OCI-LY3 (cell line): ENCODE data around the gene NPC1.
"Not testable (repeated sequence)": the region's sequence is repeated elsewhere in the genome, so short reads cannot be mapped to it uniquely, and the experiment has no call there.

Source experiments
- H2AFZ ChIP-seq: fragments of 200-600, 300-600 bp; shearing (Covaris generic); 2 replicates; pipeline ENCODE4 v1.6.0; 2014; ENCODE audit warnings: antibody characterized with exemption, low read depth, low read length
- H3K27ac ChIP-seq: fragments of 200-600, 300-600 bp; sonication (generic); 2 replicates; pipeline ENCODE4 v1.5.1; 2014; ENCODE audit warnings: mild to moderate bottlenecking, low read length, moderate library complexity, mixed read lengths
- H3K27me3 ChIP-seq: fragments of 200-600, 300-600 bp; sonication (generic); 2 replicates; pipeline ENCODE4 v1.6.1; 2014; ENCODE audit warnings: low read depth, low read length, mixed read lengths
- H3K36me3 ChIP-seq: fragments of 200-600, 300-600 bp; sonication (generic); replicated peaks from 2 replicates; pipeline ENCODE3; 2014; ENCODE audit warnings: low read depth, low read length, mixed read lengths
- H3K4me1 ChIP-seq: fragments of 300-600, 200-600 bp; sonication (generic); 2 replicates; pipeline ENCODE4 v1.6.1; 2014; ENCODE audit warnings: low read length, mixed read lengths
- H3K4me2 ChIP-seq: fragments of 200-600, 300-600 bp; sonication (generic); 2 replicates; pipeline ENCODE4 v1.6.1; 2014; ENCODE audit warnings: low read length, mixed read lengths
- H3K4me3 ChIP-seq: fragments of 300-600, 200-600 bp; sonication (generic); 2 replicates; pipeline ENCODE4 v1.5.1; 2014; ENCODE audit warnings: antibody characterized with exemption, mild to moderate bottlenecking, low read length, moderate library complexity
- H3K79me2 ChIP-seq: fragments of 300-600, 200-600 bp; shearing (Covaris generic); 2 replicates; pipeline ENCODE4 v1.6.1; 2014; ENCODE audit warnings: mild to moderate bottlenecking, low read length, mixed read lengths
- H3K9ac ChIP-seq: fragments of 300-600, 200-600 bp; shearing (Covaris generic); 2 replicates; pipeline ENCODE4 v1.6.0; 2014; ENCODE audit warnings: mild to moderate bottlenecking, low read length, moderate library complexity
- H3K9me3 ChIP-seq: fragments of 200-600, 300-600 bp; shearing (Covaris generic); 2 replicates; pipeline ENCODE4 v1.6.1; 2014; ENCODE audit warnings: low read length, mixed read lengths; ENCODE audit not compliant: insufficient read depth
- H4K20me1 ChIP-seq: fragments of 200-600, 300-600 bp; sonication (generic); 2 replicates; pipeline ENCODE4 v1.6.1; 2016; ENCODE audit warnings: low read length, mixed read lengths; ENCODE audit not compliant: insufficient read depth
- EZH2phosphoT487 ChIP-seq: fragments of 200-600 bp; shearing (Covaris generic); IDR thresholded peaks from 2 replicates; pipeline ENCODE4 v1.6.1; 2018; ENCODE audit warnings: antibody characterized with exemption, mixed run types, low read depth
- TF ChIP-seq, protein P1 (sequence below): fragments of 200-600, 300-600 bp; sonication (generic); IDR thresholded peaks from 2 replicates; pipeline ENCODE4 v1.5.1; 2014; ENCODE audit warnings: antibody characterized with exemption, low read length, low read depth

The NPC1 gene

DNA sequence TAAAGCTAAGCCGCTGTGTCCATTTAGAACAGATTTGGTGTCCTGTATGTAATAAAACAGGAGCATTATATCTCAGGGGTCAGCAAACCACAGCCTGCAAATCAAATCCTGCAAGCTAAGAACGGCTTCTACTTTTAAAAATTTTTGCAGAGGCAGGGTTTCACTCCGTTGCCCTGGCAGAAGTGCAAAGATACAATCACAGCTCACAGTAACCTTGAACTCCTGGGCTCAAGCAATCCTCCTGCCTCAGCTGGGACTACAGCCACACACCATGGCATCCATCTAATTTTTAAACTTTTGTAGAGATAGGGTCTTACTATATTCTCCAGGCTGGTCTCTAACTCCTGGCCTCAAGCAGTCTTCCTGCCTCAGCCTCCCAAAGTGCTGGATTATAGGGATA, 28.6 kb upstream of the NPC1 start:
- Histone ChIP-seq H3K9ac (no peak overlapping the region), H3K27me3 (peaks cover 11% of the 10 kb centered on the region), H3K9me3 (no peaks in the 10 kb centered on the region), H2AFZ (no peak overlapping the region), H4K20me1 (no peaks in the 10 kb centered on the region), H3K27ac (no peak overlapping the region), H3K4me1 (peaks cover 32% of the 10 kb centered on the region), H3K4me3 (no peak overlapping the region), H3K36me3 (no peaks in the 10 kb centered on the region), H3K79me2 (no peaks in the 10 kb centered on the region), H3K4me2 (no peak overlapping the region)
- TF ChIP-seq, protein P1, sequence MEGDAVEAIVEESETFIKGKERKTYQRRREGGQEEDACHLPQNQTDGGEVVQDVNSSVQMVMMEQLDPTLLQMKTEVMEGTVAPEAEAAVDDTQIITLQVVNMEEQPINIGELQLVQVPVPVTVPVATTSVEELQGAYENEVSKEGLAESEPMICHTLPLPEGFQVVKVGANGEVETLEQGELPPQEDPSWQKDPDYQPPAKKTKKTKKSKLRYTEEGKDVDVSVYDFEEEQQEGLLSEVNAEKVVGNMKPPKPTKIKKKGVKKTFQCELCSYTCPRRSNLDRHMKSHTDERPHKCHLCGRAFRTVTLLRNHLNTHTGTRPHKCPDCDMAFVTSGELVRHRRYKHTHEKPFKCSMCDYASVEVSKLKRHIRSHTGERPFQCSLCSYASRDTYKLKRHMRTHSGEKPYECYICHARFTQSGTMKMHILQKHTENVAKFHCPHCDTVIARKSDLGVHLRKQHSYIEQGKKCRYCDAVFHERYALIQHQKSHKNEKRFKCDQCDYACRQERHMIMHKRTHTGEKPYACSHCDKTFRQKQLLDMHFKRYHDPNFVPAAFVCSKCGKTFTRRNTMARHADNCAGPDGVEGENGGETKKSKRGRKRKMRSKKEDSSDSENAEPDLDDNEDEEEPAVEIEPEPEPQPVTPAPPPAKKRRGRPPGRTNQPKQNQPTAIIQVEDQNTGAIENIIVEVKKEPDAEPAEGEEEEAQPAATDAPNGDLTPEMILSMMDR, result no peak
- no peak for TF ChIP-seq EZH2phosphoT487

DNA sequence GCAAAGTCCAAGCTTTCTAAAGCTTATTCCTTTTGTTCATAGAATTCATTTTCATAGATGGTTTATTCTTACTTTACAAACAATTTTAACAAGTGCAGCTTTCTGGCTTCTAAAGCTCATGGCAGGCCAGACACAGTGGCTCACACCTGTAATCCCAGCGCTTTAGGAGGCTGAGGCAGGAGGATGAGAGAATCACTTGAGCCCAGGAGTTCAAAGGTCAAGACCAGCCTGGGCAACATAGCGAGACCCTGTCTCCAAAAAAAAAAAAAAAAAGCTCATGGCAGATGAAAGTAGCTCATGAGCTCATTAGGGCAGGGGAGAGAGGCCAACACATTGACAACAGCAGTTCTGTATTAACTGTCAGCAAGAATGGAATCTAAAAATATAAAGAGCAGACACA, 28.1 kb upstream of the NPC1 start:
- Histone ChIP-seq H3K36me3 (no peaks in the 10 kb centered on the region), H3K4me1 (peaks cover 34% of the 10 kb centered on the region), H4K20me1 (no peaks in the 10 kb centered on the region), H3K9me3 (no peaks in the 10 kb centered on the region), H3K4me2 (no peak overlapping the region), H3K27me3 (peaks cover 6% of the 10 kb centered on the region), H3K4me3 (no peak overlapping the region), H3K79me2 (no peaks in the 10 kb centered on the region), H2AFZ (no peak overlapping the region), H3K27ac (no peak overlapping the region), H3K9ac (no peak overlapping the region)
- TF ChIP-seq EZH2phosphoT487, result no peak
- TF ChIP-seq, protein P1, result no peak

DNA sequence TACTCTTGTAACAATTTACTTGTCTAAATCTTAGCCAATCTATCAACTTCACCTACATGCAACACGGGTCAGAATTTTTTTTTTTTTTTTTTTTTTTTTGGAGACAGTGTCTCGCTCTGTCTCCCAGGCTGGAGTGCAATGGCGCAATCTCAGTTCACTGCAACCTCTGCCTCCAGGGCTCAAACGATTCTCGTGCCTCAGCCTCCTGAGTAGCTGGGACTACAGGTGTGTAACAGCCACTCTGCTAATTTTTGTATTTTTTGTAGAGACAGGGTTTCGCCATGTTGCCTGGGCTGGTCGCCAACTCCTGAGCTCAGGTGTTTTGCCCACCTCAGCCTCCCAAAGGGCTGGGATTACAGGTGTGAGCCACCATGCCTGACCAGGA, 26.8 kb upstream of the NPC1 start:
- not testable (repeated sequence) for H3K4me2 ChIP-seq, H3K27ac ChIP-seq, H3K36me3 ChIP-seq, H3K9ac ChIP-seq, H3K27me3 ChIP-seq, H3K4me3 ChIP-seq, H3K9me3 ChIP-seq, H3K79me2 ChIP-seq, H4K20me1 ChIP-seq, H2AFZ ChIP-seq
- peaks cover 24% of the 10 kb centered on the region for H3K4me1 ChIP-seq

DNA sequence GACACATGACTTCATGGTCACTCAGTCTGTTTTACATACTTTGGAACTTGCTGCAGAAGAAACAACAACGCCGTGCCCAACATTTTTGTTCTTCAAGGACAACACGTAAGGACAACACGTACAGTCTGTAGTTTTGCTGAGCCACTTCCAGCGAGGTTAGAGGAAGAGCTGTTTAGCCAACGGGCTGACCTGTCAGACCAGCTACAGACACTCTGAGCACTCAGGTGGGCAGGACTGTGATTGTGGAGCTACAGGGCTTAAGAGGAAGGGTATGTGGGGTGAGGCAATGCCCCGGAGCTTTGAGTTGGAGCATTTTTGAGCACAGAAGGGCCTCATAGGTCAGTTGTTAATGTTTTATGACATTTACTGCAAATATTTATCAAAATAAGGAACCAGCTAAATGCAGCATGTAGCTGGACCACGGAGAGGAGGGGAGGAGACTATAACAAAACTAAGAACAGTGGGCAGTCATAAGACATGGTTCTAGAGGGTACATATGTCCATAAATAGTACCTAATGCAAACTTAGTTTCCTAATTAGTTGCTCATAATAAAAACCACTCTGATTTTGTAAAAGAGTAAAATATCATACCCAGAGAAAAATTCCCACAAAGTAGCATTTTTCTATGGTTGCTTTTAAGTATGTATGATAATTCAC, 26.3 kb upstream of the NPC1 start:
- H3K4me1 ChIP-seq, result peaks cover 18% of the 10 kb centered on the region
- no peak overlapping the region for H3K4me3 ChIP-seq
- no peak overlapping the region for H3K9ac ChIP-seq
- no peaks in the 10 kb centered on the region for H3K79me2 ChIP-seq
- TF ChIP-seq EZH2phosphoT487, result no peak
- TF ChIP-seq, protein P1, result no peak
- H3K4me2 ChIP-seq, result no peak overlapping the region; the same call in 1 of the 2 replicates
- no peak overlapping the region for H2AFZ ChIP-seq
- H3K9me3 ChIP-seq, result no peaks in the 10 kb centered on the region
- no peak overlapping the region for H3K27ac ChIP-seq
- H3K36me3 ChIP-seq, result no peaks in the 10 kb centered on the region
- H4K20me1 ChIP-seq, result no peaks in the 10 kb centered on the region
- no peaks in the 10 kb centered on the region for H3K27me3 ChIP-seq
